Measurements from ENCODE around the gene CYP11A1.

The CYP11A1 gene

GRCh38 chr15:74387141-74387541 lies 19.7 kb upstream of the CYP11A1 start:
- no peak for DNase-seq

- no peak for DNase-seq
Measured at GRCh38 chr15:74386496-74387140, 19.2 kb upstream of the CYP11A1 start.

GRCh38 chr15:74385733-74386132 lies 18.3 kb upstream of the CYP11A1 start:
- no peak for DNase-seq

DNA sequence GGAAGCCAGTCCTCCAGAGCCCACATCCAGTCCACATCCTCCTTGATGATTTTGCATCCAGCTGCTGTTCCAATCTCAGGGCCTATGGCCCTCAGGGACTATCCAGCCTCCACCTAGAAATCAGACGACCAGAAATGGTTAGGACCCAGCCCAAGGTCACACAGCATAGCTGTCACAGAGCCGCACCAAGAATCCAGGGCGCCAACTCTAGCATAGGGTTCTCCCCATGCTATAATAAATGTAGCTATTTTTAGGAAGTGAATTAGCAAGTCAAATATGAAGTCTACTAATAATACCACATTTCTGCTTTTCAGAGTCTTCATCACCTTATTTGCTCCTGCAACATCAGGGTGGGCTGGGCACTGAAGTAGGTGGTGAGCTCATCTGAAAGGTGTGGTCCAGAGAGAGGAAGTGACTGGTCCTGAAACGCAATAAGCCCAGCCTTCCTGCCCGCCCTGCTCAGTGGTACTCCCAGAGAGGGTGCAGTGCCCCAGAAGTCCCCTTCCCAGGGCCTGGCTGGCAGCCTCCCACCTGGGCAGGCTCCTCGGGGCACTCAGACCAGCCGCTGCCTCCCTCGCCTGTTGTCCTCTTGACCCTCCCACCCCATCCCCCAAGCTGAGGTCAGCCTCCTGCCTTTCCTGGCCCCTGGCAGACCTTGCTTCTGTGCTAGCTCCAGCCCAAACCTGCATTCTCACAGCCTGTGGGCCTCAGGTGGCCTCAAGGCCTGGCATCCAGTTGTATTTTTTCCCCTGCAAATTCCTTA lies 17.6 kb upstream of the CYP11A1 start:
- DNase-seq: peak; percentile 53

DNA sequence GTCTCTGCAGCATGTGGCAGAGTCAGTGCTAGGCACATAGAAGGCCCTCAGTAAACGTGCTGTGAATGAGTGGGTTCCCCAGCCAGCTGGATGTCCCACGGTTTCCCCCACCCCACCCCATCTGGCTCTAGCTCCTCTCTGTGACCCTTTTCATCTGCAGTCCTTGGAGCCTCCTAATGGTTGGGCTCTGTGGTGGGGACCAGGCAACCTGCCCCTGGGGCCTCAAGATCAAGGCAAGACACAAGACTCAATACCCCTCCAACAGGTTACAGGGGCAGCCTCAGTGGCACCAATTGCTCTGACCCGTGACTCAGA lies 17.1 kb upstream of the CYP11A1 start:
- DNase-seq: no peak

DNA sequence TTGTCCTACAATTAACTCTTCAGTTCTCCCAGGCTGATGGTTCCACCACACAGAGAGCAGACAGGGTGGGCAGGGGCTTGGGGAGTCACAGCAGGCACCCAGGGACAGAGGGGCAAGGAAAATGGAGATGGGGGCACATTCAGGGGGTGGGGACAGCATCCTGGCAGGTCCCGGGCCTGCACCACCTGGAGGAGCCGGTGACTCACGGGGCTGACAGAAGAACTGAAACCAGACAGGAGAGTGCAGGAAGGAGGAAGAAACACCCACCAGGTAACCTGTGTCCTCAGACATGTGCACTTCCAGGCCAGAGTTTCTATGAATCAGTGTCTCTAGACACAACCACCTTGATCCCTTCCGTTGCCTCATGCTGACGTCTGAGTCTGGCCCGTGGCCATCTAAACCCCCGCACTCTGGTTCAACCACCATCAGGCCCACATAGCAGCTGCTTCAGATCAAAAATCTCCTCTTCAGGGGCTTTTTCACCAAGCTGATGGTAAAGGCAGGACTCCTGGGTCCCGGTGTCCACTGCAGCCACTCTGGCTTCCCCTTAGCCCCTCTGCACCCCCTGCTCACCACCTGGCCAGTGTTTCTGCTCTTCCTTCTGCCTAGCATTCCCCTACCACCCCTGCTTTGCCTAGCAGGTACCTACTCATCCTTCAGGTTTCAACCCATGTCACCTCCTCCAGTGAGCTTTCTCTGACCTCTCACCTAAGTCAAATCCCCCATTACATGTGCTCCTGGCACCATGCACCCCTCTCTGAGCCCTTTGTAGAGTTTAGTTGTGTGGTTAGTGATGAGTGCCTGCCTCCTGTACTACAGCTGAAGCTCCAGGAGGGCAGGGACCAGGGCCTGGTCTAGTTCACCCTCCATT lies 16.5 kb upstream of the CYP11A1 start:
- peak; percentile 50 for DNase-seq

GRCh38 chr15:74383286-74383685 lies 15.8 kb upstream of the CYP11A1 start:
- no peak for DNase-seq

DNA sequence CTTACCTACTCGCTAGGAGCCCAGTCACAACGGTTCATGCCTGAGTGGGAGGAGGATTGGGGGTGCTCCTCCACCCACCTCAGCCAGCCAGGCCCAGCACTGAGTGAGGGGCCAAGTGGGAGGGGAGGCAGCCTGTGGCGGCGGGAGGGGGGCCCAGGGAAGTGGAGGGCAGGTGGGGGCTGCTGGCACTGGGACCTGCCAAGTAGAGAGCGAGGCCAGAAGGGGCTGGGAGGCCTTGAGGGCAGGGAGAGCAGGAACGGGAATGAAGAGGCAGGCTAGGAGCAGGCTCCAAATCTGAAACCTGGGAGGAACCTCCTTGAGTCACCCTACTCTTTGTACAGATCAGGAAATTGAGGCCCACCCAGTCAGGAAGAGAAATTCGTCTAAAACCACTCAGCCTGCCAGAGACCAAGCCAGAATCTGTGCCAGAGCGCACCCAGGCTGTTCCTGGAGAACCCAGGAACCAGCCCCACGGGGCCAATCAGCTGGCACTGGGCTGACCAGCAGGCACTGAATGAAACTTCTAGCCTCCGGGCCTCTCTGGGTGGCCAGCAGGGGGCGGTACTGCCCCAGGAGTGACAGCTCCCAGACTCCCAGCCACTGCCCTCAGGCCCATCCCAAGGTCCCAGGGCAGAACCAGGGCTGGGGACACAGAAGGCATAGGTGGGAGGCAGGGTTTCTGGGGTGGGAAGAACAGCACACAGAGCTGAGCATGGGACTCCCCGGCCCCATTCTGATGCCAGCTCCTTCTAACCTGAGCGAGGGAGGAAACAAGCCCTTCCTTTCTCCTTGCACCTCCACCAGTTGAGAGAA lies 14.8 kb upstream of the CYP11A1 start:
- DNase-seq: peak; percentile 78

GRCh38 chr15:74381481-74381880 lies 14.0 kb upstream of the CYP11A1 start:
- DNase-seq: no peak

- DNase-seq: no peak
Measured at GRCh38 chr15:74381190-74381453, 13.7 kb upstream of the CYP11A1 start.

DNA sequence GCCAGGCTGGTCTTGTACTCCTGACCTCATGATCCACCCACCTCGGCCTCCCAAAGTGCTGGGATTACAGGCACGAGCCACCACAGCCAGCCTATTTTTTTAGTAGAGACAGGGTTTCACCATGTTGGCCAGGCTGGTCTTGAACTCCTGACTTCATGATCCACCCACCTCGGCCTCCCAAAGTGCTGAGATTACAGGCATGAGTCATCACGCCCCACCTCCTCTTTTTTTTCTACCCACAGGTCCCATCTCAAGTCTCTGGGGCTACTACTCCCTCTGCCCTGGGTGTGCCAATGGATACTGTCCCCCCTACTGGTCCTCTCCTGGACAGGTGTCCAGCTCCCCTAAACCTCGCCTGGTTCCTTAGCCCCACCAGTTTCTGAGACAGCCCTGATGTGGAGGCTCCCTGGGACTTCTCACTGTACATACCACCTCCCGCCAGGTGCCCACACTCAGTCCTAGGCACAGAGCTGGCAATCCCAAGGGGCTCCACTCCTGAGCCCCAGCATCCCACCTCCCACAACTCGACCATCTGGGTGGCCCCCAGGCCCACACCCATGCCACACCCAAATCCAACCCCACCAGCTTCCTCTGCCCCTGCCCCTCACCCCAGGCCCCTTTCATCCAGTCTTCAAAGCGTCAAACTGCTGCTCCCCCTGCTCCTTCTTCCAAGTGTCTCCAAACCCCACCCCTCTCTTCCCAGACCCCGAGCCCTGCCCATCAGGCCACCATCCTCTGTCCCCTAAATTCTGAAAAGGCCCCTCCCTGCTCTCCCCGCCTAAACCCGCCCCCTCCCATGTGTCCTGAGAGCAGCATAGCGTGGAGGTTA lies 13.1 kb upstream of the CYP11A1 start:
- no peak for DNase-seq

DNA sequence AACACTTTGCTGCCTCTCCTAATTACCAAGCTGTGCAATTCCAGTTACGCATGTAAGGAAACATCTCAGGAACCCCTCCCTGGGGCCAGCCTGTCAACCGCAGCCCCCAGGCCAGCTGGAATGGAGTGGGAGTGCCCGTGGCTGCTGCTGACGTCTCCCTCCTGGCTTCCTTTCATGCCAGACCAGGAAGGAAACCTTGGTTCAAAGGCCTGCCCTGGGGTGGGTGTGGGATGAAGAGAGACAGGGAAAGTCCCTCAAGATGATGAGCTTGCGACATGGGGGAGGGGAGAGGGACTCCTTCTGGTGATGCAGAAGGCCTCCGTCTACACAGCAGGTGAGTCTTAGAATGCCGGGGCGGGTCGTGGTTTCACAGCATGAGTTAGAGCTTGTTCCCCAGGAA lies 11.4 kb upstream of the CYP11A1 start:
- DNase-seq: peak; percentile 27

DNA sequence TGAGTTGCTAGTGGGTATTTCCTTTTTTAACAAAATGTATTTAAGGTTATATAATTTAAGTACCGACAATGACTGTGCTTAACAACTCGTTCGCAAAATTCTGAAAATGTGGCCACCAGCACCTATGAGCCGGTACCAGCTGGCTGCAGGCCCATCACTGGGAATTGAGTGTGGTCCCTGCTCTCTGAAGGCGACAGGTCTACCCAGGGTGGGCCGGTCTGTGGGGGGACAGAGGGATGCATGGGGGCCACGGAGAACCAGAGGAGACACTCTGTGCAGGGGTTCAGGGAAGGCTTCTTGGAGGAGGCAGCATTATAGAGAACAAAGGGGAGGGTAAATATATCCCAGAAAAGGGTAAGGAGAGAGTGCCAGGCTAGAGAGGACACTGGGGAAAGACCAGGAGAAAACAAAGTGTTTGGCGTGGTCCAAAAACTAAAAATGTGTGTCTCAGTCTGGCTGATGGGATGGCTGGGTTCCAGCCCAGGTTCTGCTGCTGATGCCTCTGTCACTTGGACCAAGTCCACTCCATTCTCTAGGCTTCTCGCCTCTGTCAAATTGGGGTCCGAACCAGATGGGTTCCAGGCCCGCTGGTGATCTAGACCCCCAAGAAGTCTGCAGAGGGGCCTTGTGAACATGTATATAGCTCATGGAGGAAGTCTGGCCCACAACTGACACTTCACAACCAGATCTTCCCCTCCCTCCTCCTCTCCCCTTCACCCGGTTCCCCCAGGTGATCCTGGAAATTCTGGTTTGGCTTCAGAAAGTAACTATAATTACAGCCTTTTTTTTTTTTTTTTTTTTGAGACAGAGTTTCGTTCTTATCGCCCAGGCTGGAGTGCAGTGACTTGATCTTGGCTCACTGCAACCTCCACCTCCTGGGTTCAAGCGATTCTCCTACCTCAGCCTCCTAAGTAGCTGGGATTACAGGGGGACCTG lies 10.7 kb upstream of the CYP11A1 start:
- DNase-seq: no peak

DNA sequence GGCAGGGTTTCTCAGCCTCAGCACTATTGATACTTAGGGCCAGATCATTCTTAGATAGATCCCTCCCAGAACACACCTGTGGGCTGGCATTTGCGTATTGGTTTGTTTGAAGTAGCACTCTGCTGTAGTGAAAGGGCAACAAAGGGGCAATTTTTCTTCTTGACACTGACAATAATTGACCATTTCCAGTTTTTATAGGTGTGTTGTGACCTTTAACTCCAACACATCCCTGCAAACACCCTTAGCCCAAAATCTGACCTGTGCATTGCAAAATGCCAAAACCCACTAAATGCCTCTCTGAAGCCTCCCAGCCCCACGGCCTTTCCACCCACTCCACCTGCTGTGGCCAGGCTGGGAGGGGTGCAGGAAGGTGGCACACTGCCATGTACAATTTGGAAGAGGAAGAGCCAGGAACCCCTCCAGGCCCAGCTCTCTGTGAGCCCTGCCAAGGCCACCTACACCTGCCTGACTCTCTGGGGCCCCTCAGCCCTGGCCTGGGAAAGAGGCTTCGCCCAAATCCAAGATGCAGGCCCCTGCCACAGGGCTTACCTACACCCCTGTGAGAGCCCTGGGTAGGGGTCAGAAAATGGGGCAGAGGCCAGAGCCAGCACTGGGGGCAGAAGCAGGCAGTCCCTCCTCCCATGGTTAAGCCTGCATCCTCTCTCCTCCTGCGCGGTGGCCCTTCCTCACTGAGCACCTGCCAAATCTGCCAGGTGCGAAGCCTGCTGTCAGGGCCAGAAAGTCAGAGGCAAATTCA lies 9.6 kb upstream of the CYP11A1 start:
- no peak for DNase-seq

- no peak for DNase-seq
Measured at GRCh38 chr15:74376226-74376625, 8.8 kb upstream of the CYP11A1 start.

- peak; percentile 87 for DNase-seq
Measured at GRCh38 chr15:74375303-74375693, 7.9 kb upstream of the CYP11A1 start.

DNA sequence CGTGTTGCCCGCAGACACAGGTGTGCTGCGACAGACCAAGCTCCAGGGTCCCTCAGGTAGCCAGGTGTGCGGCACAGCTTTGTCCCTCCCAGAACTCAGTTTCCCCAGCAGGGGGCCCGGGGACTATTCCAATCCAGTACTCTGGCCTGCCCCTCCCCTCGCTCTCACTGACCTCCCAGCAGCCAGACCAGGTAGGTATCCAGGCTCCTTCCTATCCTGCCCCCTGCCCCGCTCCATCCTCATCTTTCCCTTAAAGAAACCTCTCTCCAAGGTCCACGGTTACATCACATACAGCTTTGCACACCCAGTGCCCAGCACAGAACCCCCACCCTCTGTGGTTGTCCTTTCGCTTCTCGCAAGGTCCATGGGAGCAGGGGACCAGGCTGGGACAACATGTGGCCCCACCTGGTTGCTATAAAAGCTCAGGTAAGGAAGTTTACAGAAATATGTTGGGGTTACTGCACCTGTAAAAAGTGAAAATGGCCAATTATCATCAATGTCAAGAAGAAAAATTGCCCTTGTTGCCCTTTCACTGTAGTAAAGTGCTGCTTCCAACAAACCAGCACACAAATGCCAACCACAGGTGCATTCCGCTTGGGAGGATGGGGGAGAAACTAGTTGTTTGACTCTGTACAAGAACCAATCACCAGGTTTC lies 7.3 kb upstream of the CYP11A1 start:
- no peak for DNase-seq

DNA sequence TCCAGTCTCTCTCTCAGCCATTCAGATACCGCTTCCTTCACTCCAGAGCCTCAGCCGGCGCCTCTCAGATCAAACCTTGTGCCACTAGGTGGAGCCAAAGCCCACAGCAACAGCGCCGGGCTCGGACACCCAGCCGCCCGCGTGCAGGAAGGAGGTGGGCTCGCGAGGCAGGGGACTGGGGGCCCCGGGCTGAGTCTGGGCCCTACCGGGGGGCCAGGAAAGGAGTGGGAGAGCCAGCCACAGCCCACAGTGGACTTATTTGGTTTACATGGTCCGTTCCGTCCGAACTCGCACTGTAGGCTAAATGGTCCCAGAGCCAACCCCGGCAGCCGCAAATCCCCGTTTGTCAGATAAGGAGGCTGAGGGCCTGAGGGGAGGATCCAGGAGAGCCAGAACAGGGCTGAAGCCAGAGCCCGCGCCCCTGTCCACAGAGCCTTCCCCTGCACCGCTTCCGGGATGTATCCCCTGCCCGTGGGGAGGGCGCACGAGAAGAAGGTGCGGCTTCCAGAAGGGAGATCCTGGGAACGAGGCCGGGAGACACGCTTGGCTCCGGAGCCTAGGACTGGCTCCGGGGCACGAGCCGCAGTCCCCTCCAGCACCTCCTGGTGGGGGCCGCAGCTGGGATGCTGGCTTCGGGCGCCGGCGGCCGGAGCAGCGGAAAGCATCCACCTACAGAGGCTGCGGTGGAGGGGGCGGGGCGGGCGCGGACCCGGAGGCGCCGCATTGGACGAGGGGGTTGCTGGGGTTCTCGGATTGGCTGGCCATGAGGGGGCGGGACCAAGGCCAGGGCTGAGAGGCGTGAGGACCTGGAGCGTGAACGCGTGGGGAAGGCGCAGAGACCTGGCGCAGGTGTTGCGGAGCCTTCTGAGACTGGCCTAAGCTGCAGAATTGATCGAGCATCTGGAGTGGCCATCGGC lies 6.5 kb upstream of the CYP11A1 start:
- DNase-seq: peak; percentile 95
